ENCODE results near the gene PAQR6. TPM values are rescaled to one million over a fixed set of nuclear protein-coding genes. Genes with fewer than 3 reads are reported as not detected.
"Not testable (repeated sequence)": the region's sequence is repeated elsewhere in the genome, so short reads cannot be mapped to it uniquely, and the experiment has no call there.

PAQR6 gene
- total RNA-seq, 1 donor from 2014 or later: 0.80 TPM

GRCh38 chr1:156232201-156232894 lies 15.5 kb downstream of the PAQR6 start:
- no peak for DNase-seq (ENCODE audit: low read depth)

GRCh38 chr1:156230473-156230837 lies 17.4 kb downstream of the PAQR6 start:
- DNase-seq (ENCODE audit: low read depth): no peak

DNA sequence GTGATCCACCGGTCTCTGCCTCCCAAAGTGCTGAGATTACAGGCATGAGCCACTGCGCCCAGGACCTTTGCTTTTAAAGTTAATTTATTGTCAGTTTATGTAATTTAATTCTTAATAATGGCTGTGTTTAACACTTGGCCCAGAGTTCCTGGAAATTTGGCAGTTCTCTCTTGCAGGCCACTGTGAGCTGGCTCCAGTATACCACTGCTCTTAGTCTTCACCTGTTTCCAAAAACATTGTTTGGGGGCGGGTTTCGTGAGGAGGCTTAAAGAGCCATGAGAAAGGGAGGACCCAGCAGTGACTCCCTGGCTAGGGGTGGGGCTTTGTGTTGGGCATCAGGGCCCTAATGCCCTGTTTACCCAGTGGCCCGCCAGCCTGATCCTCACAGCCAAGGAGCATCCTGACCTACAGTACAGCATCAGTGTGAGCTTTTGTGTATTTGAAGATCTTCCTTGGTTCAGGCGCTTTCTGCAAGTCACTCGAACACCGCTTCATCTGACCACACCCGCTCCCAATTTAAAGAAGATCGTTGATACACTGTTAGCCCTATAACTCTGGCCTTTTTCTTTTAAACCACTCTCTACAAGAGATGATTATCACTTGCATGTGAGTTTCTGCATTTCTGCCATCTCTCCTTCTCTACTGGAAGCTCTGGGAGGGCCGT lies 17.9 kb downstream of the PAQR6 start:
- DNase-seq (ENCODE audit: low read depth): no peak

- no peak for DNase-seq (ENCODE audit: low read depth)
Measured at GRCh38 chr1:156228501-156228900, 19.4 kb downstream of the PAQR6 start.

DNA sequence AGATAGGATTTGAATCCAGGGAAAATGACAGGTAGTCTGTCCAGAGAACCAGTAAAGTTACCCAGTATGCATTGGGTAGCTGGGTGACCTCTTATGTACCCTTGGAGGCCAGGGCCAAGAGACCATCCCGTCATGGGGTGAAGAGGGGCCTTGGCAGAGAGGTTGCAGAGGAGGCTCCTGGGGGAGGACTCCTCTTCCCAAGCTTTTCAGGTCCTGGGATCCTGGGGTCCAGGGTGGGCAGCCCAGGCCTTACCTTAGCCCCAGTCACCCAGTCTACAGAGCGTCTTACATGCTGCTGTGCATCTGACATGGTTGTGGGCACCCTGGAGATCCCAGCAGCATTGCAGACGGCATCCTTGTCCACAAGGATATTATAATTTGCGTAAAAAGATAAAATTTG lies 21.1 kb downstream of the PAQR6 start:
- DNase-seq (ENCODE audit: low read depth): no peak

GRCh38 chr1:156226116-156226538 lies 21.7 kb downstream of the PAQR6 start:
- no peak for DNase-seq (ENCODE audit: low read depth)

- DNase-seq (ENCODE audit: low read depth): no peak
Measured at GRCh38 chr1:156225677-156226014, 22.2 kb downstream of the PAQR6 start.

- no peak for DNase-seq (ENCODE audit: low read depth)
Measured at GRCh38 chr1:156221986-156222692, 25.7 kb downstream of the PAQR6 start.

DNA sequence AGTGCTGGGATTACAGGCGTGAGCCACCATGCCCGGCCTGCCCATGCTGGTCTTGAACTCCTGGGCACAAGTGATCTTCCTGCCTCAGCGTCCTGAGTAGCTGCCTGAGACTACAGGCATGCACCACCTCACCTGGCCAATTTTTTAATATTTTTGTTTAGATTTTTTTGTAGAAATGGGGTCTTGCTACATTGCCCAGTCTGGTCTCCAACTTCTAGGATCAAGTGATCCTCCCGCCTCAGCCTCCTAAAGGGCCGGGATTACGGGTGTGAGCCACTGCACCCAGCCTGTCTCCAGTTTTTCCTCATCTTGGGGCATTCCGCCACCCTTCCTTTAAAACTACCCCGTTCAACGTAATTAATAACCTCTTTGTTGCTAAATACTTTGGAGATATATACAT lies 27.6 kb downstream of the PAQR6 start:
- DNase-seq (ENCODE audit: low read depth): no peak

GRCh38 chr1:156217871-156218270 lies 30.0 kb downstream of the PAQR6 start:
- no peak for DNase-seq (ENCODE audit: low read depth)

GRCh38 chr1:156216361-156217086 lies 31.3 kb downstream of the PAQR6 start:
- DNase-seq (ENCODE audit: low read depth): not testable (repeated sequence)

DNA sequence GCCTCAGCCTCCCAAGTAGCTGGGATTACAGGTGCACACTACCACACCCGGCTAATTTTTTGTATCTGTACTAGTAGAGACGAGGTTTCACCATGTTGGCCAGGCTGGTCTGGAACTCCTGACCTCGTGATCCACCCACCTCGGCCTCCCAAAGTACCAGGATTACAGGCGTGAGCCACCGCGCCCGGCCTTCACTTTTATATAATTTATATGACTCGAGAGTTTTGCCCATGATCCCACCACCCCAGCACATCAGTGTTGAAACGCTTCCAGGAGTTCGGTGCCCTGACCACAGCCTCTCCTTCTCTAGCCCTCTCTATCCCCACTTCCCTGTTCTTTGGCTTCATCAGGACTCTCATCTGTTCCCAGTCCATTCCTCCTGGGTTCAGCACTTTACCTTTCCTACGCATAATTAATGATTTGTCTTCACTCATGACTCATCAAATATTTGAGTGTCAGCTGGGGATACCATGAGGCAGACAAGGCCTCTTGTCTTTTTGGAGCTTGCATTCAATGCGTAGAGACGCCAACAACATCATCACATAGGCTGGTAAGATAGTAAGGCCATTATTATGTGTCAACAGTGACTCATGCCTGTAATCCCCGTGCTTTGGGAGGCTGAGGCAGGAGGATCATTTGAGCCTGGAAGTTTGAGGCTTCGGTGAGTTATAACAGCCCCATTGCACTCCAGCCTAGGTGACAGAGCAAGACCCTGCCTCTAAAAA lies 33.7 kb downstream of the PAQR6 start:
- peak; percentile 78 for DNase-seq (ENCODE audit: low read depth)

- DNase-seq (ENCODE audit: low read depth): no peak
Measured at GRCh38 chr1:156213644-156213966, 34.3 kb downstream of the PAQR6 start.

- DNase-seq (ENCODE audit: low read depth): peak; percentile 90
Measured at GRCh38 chr1:156212833-156213643, 34.8 kb downstream of the PAQR6 start, which contains the start of gene PMF1. PMF1 (plus strand) TSS chr1:156213007; CDS start chr1:156213016, 9 bp downstream.

GRCh38 chr1:156212130-156212529 lies 35.7 kb downstream of the PAQR6 start:
- DNase-seq (ENCODE audit: low read depth): no peak

- DNase-seq (ENCODE audit: low read depth): no peak
Measured at GRCh38 chr1:156211243-156211642, 36.6 kb downstream of the PAQR6 start.

GRCh38 chr1:156204686-156205085 lies 43.2 kb downstream of the PAQR6 start:
- no peak for DNase-seq (ENCODE audit: low read depth)

GRCh38 chr1:156203331-156203730 lies 44.5 kb downstream of the PAQR6 start:
- no peak for DNase-seq (ENCODE audit: low read depth)

- DNase-seq (ENCODE audit: low read depth): no peak
Measured at GRCh38 chr1:156200044-156200443, 47.8 kb downstream of the PAQR6 start.

- no peak for DNase-seq (ENCODE audit: low read depth)
Measured at GRCh38 chr1:156198831-156199349, 49.0 kb downstream of the PAQR6 start.

- no peak for DNase-seq (ENCODE audit: low read depth)
Measured at GRCh38 chr1:156196445-156196844, 51.4 kb downstream of the PAQR6 start.

Measured in renal cortical epithelial cell (primary cell).